Renal pelvis (tissue), 4 donors: ENCODE measurements around the gene CCDC33. TPM values are rescaled to one million over a fixed set of nuclear protein-coding genes. Genes with fewer than 3 reads are reported as not detected.

Experiments used
- DNase-seq: peaks from one replicate; pipeline ENCODE4 v3.0.0-alpha.2; 2013
- polyA plus RNA-seq, 3 donors: library from polyadenylated mRNA; unstranded; fragments of 120-200 nt; gene quantifications; one replicate each; pipeline ENCODE4 v1.2.1, GENCODE V29; 2013; ENCODE audit not compliant: insufficient read length in 3 of 3

Gene CCDC33
- polyA plus RNA-seq, 3 donors: 4.7 to 9.1 (median 8.7) TPM

- no peak for DNase-seq
These were observed 8.0 kb upstream of the CCDC33 start for GRCh38 chr15:74227968-74228722.

GRCh38 chr15:74228723-74229081 is 7.4 kb upstream of the CCDC33 start:
- no peak for DNase-seq

- no peak for DNase-seq
These were observed 6.4 kb upstream of the CCDC33 start for GRCh38 chr15:74229686-74230085.

DNA sequence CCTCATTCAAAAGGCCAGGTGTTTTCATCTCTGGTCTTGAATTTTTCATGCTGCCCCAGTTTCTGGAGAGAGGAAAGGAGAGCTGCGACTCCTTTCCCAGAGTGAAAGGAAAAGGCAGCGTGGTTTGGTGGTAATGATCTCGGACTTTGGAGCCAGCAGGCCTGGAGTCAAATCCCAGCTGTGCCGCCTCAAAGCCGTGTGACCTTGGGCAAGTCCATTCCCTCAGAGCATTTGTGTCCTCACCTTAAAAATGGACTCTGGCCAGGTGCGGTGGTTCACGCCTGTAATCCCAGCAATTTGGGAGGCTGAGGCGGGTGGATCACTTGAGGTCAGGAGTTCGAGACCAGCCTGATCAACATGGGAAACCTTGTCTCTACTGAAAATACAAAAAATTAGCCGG is 4.7 kb upstream of the CCDC33 start:
- no peak for DNase-seq

- DNase-seq: no peak
These were observed 2.8 kb upstream of the CCDC33 start for GRCh38 chr15:74233373-74233772.

DNA sequence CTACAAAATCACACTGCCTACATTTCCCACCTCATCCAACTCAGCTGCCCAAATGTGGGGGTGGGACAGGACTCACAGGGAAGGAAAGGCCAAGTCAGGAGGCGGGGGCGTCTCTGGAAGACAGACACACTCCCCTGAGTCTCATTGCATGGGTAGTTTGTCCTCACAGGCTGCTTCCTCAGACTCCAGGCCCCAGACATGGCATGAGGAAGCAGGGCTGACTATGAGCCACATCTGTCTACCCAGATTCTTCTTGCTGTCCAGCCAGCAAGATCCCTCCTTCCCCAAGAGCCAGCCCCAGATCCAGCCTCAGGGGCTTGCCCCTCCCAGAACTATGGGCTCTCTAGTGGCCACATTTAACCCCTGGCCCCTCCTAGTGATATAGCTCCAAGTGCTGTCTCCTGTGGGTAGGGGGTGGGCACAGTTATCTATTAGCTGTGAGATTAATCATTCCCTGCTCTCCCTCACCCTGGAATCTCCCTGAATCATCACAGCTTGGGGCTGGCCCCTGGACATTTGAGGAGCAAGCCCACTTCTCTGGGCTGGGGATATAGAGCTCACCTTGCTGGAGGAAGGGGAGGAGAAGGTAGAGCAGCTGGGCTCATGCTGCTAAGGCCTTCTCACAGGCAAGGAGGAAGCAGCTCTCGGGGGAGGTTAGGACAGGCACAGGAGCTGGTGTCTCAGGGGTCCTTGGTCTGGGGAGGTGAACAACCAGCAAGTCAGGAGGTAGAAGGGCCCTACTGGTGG is 2.1 kb upstream of the CCDC33 start:
- no peak for DNase-seq

- DNase-seq: no peak
These were observed 1.6 kb upstream of the CCDC33 start for GRCh38 chr15:74234598-74234875.

DNA sequence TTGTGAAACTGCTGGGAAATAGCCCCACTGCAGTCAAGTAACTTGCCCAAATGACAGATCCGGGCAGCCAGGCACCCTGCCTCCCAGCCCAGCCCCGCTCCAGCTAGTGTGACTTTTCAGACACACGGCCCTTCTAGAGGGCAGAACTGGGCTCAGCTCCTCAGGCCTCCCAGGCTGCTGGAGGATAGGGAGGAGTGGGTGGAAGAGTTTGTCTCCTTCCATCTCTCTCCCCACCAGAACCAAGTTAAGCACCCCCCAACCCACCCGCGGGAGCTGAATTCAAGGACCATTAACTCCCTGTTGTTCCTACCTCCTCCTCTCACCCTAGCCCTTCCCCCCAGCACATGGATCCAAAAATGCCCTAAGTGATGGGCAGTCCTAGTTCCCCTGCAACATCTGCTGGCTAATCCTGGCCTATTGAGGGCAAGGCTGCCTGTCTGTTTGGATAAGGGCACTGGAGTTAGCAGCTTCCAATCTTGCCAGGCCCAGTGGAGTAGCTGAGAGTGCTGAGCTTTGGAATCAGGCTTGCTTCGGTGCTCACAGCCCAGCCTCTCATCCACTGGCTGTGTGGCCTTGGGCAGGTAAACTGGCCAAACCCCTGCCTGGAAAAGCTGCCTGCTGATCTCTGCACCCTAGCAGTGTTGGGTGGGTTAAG is 3.1 kb downstream of the CCDC33 start:
- no peak for DNase-seq

DNA sequence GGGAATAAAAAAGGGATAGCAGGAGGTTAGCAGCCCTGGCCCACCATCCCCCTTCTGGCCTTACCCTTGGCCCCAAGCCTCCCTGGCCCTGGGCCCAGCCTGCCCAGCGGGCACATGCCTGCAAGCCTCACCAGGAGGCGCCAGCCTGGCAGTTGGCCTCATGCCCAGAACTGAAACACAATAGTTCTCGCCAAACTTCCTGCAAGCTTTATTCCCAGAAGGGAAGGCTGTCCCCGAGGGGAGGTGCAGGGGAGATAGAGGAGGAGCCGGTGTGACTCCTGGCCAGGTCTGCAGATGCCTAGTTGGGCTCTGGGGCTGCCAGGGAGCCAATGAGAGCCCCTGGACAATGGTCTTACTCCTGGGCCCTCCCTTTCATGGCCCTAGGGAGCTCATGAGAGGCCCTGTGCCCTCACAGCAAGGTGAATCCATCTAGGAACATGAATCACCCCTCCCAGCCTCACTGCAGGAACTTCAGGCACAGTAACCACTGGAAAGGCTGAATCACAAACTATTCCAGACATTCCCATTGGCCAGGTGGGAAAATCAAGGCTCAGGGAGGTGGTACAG is 4.0 kb downstream of the CCDC33 start:
- DNase-seq: peak; percentile 72

GRCh38 chr15:74240897-74241614 is 4.9 kb downstream of the CCDC33 start:
- no peak for DNase-seq

GRCh38 chr15:74242441-74243185 is 6.5 kb downstream of the CCDC33 start:
- DNase-seq: no peak

DNA sequence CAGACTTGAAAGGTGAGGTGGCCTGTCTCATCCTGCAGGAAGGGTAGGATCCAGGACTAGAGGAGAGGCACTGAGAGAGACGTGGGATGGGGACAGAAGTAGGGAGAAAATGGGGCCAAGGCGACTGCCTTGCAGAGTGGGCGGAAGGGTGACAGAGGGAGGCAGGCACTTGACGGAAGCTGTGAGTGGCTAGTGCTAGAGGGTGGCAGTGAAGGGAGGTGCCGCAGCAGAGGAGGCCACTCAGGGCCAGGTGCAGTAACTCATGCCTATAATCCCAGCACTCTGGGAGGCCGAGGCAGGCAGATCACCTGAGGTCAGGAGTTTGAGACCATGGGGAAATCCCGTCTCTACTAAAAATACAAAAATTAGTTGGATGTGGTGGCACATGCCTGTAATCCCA is 7.3 kb downstream of the CCDC33 start:
- DNase-seq: no peak

GRCh38 chr15:74244822-74245341 is 8.8 kb downstream of the CCDC33 start:
- no peak for DNase-seq

- DNase-seq: no peak
These were observed 9.3 kb downstream of the CCDC33 start for GRCh38 chr15:74245342-74245931.

DNA sequence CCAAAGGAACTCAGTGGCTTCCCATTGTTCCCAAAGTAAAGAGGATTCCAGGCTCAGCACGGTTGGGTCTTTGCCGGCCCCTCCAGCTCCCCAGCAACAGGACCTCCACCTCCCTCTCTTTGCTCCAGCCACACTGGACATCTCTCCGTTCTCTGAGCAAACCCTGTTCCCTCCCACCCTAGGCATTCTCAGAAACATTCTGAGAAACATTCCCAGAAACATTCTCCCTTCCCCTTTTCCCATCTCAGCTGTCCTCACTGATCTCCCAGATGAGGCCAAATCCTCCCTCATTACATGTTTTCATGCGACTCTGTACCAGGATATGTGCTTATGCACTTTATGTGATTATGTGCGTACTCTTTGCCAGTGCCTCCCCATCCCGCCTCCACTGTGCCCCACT is 14.1 kb downstream of the CCDC33 start:
- DNase-seq: no peak

GRCh38 chr15:74251131-74251811 is 15.1 kb downstream of the CCDC33 start:
- DNase-seq: no peak

DNA sequence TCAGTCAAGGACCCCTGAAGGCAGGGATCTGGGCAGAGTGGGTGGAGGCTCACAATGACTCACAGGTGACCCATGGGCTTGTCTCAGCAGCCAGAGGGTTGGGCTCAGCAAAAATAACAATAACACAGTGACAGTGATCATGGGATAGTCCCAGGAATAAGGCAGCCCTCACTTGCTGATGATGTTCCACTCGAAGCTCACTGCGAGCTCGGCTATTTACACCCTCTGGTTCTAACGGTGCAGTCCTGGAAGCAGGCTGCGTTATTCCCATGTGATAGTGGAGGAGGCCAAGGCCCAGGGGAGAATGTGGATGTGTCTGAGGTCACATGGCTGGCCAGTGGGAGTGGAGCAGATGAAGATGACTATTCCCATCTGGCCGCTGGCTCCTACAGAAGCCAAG is 16.2 kb downstream of the CCDC33 start:
- no peak for DNase-seq

DNA sequence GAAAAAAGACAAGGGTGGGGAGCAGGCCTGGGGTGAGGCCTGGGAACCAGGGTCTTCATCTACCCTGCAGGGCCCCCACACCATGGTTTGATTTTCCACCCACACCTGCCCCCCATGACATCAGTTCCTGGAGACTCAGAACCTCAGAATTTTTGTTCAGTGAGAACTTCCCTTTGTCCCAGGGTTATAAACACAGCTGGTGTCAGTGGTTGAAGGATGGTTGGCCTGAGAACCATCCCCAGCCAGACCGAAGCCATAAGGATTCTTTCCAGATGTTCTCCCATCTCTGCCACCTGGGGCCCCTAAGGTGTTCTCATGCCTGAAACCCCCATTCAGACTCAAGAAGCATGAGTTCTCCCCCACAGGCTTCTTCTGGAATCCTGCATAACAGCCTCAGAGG is 16.6 kb downstream of the CCDC33 start:
- DNase-seq: no peak

DNA sequence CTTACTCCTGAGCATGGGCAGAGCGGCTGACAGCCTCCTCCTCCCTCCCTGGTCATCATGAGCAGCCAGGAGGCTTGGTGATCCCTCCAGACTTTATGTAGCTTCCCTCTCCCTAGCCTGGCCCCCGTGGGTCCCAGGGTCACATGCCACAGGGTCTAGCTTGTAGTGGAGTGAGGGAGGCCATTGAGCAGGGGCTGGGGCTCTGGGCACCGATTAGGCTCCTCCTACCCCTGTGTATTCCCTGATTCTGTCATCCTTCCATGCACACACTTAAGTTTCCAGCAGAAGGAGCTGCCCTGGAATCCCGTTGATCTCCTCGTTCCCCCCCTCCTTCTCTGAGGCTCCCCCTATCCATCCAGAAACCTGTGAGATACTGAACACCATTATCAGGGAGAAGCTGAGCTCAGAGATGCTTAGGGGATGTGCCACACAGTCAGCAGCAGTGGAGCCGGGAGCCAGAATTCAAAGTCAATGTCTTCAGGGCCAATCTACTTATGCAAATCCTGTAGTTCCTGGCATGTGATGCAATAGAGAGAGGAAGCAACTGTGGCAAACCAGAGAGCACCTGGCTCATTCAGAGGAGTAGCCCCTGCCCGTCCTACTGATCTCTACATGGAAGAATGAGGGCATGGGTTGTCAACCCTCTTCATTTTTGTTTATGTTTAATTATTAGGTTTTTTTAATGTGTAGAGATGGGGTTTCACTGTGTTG is 17.2 kb downstream of the CCDC33 start:
- DNase-seq: no peak

DNA sequence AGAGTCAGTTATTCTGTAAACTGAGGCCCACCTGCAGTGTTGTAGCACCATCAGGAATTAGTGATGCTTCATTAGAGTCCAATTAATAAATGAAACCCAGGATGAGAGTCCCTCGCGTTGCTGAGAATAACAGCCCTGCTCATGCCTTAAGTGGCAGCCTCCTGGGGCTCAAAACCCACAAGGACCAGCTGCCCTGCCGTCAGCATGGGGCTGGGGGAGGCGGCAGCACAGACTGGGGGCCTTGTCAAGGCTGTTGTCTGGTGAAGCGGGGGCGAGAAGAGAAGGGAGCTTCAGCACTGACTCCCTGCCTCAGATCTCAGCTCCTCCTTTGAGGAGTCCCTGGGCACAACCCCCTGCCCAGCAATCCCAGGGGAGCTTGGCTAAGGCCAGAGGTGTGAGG is 21.0 kb downstream of the CCDC33 start:
- DNase-seq: no peak
